K562 (cell line): ENCODE data around the gene RPL7A. TPM values are rescaled to one million over a fixed set of nuclear protein-coding genes. Genes with fewer than 3 reads are reported as not detected.
"Not testable (repeated sequence)": the region's sequence is repeated elsewhere in the genome, so short reads cannot be mapped to it uniquely, and the experiment has no call there.

Source experiments
- ATF1 ChIP-seq, 2 experiments: fragments of 450-650 bp in 1 of 2; IDR thresholded peaks; 2 replicates each; pipeline ENCODE4 v1.6.1; 2016; ENCODE audit warnings: missing compliant biosample characterization in 1 of 2, missing genetic modification characterization in 1 of 2
- ATF7 ChIP-seq: fragments of 450-650 bp; IDR thresholded peaks from 2 replicates; pipeline ENCODE4 v1.7.1; 2014; ENCODE audit warnings: mild to moderate bottlenecking, moderate library complexity
- DEAF1 ChIP-seq: fragments of 450-650 bp; formaldehyde crosslinking; IDR thresholded peaks from 2 replicates; pipeline ENCODE4 v1.4.0; 2020; ENCODE audit warnings: mild to moderate bottlenecking, moderate library complexity
- ILF3 ChIP-seq: fragments of 450-650 bp; IDR thresholded peaks from 2 replicates; pipeline ENCODE4 v1.6.1; 2018; ENCODE audit warnings: antibody characterized with exemption, mild to moderate bottlenecking, moderate library complexity, borderline replicate concordance
- MAZ ChIP-seq, 2 experiments: fragments of 450-650 bp in 1 of 2; sonication (generic) in 1 of 2; formaldehyde crosslinking; IDR thresholded peaks in 1 of 2; conservative IDR thresholded peaks in 1 of 2; 2 replicates each; pipeline versions ENCODE4 v1.4.0 to v1.5.0; 2020; ENCODE audit warnings: mild to moderate bottlenecking in 1 of 2, missing genetic modification reagents in 1 of 2
- MNT ChIP-seq, 2 experiments: fragments of 450-650 bp; conservative IDR thresholded peaks; 2 replicates each; pipeline ENCODE4 v1.6.1; 2017; ENCODE audit warnings: mild to moderate bottlenecking in 2 of 2, moderate library complexity in 2 of 2
- MTA3 ChIP-seq: fragments of 450-650 bp; formaldehyde crosslinking; IDR thresholded peaks from 2 replicates; pipeline ENCODE4 v1.6.1; 2017; ENCODE audit warnings: mild to moderate bottlenecking, borderline replicate concordance
- RB1 ChIP-seq: fragments of 450-650 bp; IDR thresholded peaks from 2 replicates; pipeline ENCODE4 v1.6.1; 2017; ENCODE audit warnings: low read depth, mild to moderate bottlenecking
- REST ChIP-seq, 2 experiments: fragments of 450-650 bp; formaldehyde crosslinking in 1 of 2; IDR thresholded peaks; 2 replicates each; pipeline versions ENCODE4 v1.4.0 to v1.6.1; 2014 to 2020; ENCODE audit warnings: mild to moderate bottlenecking in 2 of 2, borderline replicate concordance in 1 of 2, low read depth in 1 of 2
- SOX6 ChIP-seq: fragments of 450-650 bp; IDR thresholded peaks from 2 replicates; pipeline ENCODE4 v1.6.1; 2014; ENCODE audit warnings: mild to moderate bottlenecking
- TFAP4 ChIP-seq: sonication (generic); formaldehyde crosslinking; IDR thresholded peaks from 2 replicates; pipeline ENCODE4 v1.8.0; 2022; ENCODE audit warnings: missing genetic modification reagents, mild to moderate bottlenecking, moderate library complexity, borderline replicate concordance
- ZNF263 ChIP-seq: sonication (generic); formaldehyde crosslinking; IDR thresholded peaks from 2 replicates; pipeline ENCODE4 v1.8.0; 2022; ENCODE audit warnings: mild to moderate bottlenecking, missing genetic modification reagents, borderline replicate concordance
- polyA plus RNA-seq, 8 experiments: library from polyadenylated mRNA; depleted of rRNA in 4 of 8; stranded (reverse) in 5 of 8; unstranded in 3 of 8; fragments of >200 nt; fragmentation: Nextera tagmentation in 2 of 8; fragmentation: Illumina TruSeq in 1 of 8; extraction: Ambion mirVana in 2 of 8; extraction: Trizol in 1 of 8; gene quantifications; 2 replicates each; pipeline versions ENCODE4 v1.2.1 to v1.2.3, GENCODE V29; 2011 to 2014; ENCODE audit warnings: inconsistent platforms in 1 of 8, missing spikeins in 1 of 8
- total RNA-seq, 7 experiments: library from RNA; depleted of rRNA in 6 of 7; stranded (reverse); fragments of >200 nt in 6 of 7; fragmentation: Illumina TruSeq in 2 of 7; extraction: Trizol in 2 of 7; gene quantifications; 2 replicates each; pipeline versions ENCODE4 v1.2.1 to v1.2.3, GENCODE V29; 2011 to 2021; ENCODE audit warnings: low replicate concordance in 1 of 7

RPL7A gene
- total and polyA plus RNA-seq, 9 of the 15 experiments (the other 6 are each of a cell fraction or from before 2014, with no cell fraction given) = 1,935 to 3,760 (median 2,652) TPM

DNA sequence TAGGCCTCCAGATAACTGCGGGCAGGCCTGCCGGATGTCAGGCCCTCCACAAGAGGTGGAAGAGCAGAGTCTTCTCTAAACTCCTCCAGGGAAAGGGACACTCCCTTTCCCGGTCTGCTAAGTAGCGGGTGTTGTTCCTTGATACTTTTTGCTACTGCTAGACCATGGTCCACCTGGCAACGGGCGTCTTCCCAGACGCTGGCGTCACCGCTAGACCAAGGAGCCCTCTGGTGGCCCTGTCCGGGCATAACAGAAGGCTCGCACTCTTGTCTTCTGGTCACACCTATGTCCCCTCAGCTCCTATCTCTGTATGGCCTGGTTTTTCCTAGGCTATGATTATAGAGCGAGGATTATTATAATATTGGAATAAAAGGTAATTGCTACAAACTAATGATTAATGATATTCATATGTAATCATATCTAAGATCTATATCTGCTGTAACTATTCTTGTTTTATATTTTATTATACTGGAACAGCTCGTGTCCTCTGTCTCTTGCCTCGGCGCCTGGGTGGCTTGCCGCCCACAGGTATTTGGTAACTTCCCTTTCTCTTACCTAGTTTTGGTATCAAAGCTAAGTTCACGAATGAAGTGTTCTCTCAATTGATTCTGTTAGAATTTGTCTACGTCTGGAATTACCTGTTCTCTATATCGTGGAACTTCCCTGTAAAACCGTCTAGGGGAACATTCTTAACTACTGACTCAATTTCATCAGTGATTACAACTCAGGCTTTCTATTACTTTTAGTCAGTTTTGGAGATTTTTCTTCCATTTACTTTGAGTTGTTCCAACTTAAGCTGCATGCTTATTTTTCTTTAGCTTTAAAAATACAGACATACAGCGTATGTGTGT is 18.5 kb upstream of the RPL7A start (continued):
- peak; percentile 90 for TF ChIP-seq REST (IDR thresholded peaks at IDR 0.05; ENCODE audit: borderline replicate concordance)
- not testable (repeated sequence) for TF ChIP-seq REST (CRISPR knock-in tag; IDR thresholded peaks at IDR 0.05; ENCODE audit: low read depth); ATF1 (CRISPR knock-in tag; IDR thresholded peaks at IDR 0.05)
- peak; percentile 34; the same call in 1 of the 2 replicates for TF ChIP-seq RB1
- 0 out of 2 replicates have a peak, but pooled peaks have one; percentile 42 for TF ChIP-seq MTA3
- 0 out of 2 replicates have a peak, but pooled peaks have one; percentile 54 for TF ChIP-seq ATF7
- TF ChIP-seq MAZ (CRISPR knock-in tag; conservative IDR thresholded peaks at IDR 0.05 in 1 of 2, IDR thresholded peaks at IDR 0.05 in 1 of 2) = peak in 1 of 2 experiments; percentile 55; a peak in 2 of 4 replicates
- TF ChIP-seq ZNF263 = peak; percentile 26; the same call in 1 of the 2 replicates
- TF ChIP-seq MNT (conservative IDR thresholded peaks at IDR 0.05) = 0 out of 4 replicates have a peak, but pooled peaks of 1 of the 2 experiments have one; percentile 34
- TF ChIP-seq SOX6 = peak; percentile 13; the same call in 1 of the 2 replicates
- TF ChIP-seq TFAP4 = peak; percentile 48
- peak; percentile 86 for TF ChIP-seq DEAF1 (CRISPR knock-in tag)
- peak; percentile 77 for TF ChIP-seq ATF1 (tag; IDR thresholded peaks at IDR 0.05)
- peak; percentile 70; the same call in 1 of the 2 replicates for TF ChIP-seq ILF3
